ENCODE data around the gene ENDOD1.
"Not testable (repeated sequence)": the region's sequence is repeated elsewhere in the genome, so short reads cannot be mapped to it uniquely, and the experiment has no call there.

The ENDOD1 gene, protein sequence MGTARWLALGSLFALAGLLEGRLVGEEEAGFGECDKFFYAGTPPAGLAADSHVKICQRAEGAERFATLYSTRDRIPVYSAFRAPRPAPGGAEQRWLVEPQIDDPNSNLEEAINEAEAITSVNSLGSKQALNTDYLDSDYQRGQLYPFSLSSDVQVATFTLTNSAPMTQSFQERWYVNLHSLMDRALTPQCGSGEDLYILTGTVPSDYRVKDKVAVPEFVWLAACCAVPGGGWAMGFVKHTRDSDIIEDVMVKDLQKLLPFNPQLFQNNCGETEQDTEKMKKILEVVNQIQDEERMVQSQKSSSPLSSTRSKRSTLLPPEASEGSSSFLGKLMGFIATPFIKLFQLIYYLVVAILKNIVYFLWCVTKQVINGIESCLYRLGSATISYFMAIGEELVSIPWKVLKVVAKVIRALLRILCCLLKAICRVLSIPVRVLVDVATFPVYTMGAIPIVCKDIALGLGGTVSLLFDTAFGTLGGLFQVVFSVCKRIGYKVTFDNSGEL

DNA sequence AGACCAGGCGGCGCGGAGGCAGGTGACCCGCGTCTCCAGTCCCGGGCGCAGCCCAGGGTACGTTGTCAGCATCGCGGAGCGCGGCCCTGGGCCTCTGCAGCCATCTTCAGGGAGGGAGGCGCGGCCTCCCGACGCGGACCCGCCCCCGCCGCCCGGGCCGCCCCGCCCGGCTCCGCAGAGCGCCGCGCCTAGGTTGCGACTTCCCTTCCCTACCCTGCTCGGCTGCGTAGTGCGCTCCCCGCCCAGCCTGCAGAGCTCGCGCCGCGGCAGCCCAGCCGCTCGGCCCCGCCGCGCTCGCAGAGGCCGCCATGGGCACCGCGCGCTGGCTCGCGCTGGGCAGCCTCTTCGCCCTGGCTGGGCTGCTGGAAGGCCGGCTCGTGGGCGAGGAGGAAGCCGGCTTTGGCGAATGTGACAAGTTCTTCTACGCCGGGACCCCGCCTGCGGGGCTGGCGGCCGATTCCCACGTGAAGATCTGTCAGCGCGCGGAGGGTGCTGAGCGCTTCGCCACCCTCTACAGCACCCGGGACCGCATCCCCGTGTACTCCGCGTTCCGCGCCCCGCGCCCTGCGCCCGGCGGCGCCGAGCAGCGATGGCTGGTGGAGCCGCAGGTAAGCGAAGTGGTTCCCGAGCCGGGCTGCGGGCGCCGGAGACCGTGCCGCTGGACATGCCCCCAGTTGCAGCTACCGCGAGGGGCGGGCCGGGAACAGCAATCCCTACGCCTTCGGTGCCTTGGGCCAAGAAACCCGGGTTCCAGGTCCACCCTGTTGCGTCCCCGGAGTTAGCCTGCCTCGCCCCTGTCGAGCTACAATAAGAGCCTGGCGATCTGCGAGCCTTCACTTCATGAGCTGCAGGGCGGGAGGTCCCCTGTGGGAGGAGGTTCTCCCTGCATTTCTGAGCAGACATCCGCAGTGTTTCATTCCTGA lies at the start of gene ENDOD1:
Gene ENDOD1 (plus strand): TSS at position 227 of the 923 bp plus-strand sequence. CDS start 82 bp downstream, at position 309.
- DNase-seq, result peak; percentile 82

DNA sequence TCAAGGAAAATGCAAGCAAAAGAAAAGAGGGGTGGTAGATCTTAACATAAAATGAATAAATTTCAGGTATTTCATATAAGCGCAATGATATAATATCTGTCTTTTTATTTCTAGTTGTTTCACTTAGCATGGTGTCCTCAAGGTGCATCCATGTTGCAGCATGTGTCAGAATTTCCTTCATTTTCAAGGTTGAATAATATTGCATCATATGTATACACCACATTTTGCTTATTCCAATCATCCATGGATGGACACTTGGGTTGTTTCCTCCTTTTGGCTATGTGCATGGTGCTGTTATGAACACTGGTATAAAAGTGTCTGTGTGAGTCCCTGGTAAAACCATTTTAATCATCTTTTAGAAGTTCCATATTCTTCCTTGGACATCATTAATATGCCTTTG lies 47.4 kb upstream of the ENDOD1 start:
- DNase-seq, result no peak

DNA sequence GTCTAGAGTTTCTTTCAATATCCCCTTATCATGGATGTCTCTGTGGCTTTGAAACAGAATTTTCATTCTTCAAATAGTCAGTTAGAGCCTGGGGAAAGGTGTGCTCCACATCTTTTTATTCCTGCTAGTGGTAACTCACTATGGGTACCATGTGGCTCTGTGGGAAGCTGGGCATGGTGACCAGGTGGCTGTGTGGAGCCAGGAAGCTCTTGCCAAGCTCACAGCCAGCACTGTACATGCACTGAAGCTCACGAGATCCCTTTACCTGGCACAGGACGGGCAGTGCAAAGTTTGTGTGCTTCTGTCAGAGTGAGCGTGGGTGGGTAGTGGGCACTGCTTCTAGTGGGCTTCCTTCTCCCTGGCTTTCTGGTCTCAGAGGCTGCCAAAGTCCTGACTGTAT lies 46.7 kb upstream of the ENDOD1 start:
- no peak for DNase-seq

DNA sequence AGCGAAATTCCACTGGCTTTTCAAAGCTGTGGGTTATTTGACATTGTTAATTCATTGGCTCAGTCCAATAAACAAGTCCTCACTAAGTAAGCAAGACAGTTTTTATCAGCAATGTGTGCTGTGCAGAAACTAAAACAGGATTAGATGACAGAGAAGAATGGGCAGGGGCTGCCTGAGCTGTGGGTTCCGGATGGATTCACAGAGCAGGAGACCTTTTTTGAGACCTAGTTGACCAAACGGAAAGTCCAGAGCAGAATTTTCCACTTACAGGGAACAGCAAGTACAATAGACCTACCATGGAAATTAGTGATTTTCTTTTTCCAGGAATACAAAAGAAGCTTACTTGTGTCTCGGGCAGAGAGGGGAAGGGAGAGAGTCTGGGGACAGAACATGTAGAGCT lies 45.6 kb upstream of the ENDOD1 start:
- DNase-seq, result no peak

DNA sequence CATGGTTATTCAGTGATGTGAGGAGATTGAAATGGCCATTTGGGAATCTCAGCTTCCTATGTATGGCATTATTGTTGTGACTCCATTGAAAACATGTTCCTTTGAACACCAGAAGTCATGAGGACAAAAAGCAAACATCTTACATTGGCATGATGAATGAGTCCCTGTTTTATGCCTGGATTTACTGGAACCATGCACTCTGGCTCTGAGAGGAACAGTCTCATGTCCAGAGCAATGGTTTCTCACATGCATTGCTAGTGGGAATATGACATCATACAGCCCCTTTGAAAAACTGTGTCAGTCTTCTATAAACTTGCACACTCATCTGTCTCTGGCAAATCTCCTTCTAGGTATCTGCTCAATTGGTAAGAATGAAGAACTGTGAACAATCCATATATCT lies 43.8 kb upstream of the ENDOD1 start:
- no peak for DNase-seq

DNA sequence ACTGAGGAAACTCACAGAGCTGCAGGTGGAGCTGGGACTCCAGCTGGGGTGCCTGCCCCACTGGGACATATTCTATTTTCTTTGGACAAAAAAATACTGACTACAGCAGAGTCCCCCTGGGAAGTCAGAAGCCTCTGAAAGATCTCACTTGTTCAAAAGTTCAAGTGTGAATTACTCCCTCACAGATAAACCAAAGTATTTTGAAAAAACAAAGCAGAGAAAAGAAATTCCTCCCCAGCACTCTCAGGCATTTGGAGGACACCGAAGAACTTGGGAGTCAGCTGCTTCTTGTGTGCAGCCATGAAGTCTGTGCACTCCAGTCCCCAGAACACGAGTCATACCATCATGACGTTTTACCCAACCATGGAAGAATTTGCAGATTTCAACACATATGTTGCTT lies 40.5 kb upstream of the ENDOD1 start, which contains the start of gene KDM4F:
Gene KDM4F (plus strand): TSS at position 301 of the 400 bp plus-strand sequence.
- DNase-seq, result not testable (repeated sequence)

DNA sequence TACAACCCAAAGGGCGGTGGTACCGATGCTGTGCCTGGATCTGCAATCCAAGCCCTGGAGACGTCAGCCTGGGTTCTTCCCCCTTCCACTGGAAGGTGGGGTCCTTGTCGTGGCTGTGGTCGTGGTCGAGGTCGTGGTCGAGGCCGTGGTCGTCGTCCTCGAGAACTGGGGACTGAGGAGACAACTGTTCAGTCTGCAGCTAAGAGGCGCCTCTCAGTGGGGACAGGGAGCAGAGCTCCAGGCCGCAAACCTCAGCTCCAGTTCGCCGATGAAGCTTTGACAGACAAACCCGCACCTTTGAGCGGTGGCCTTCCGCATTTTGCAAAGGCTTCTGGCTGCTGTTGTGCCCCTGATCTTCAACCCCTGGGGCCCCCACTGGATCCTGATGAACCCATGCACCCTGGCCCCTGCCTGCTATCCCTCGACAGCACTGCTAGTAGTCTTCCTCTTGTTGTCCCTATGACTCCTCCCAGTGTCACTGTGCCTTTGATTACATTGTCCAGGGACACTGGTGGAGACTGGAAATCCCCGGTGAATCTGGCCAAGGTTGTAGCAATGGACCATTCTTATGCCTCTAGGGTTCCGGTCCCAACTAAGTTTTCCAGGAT lies 38.9 kb upstream of the ENDOD1 start:
- DNase-seq, result no peak

DNA sequence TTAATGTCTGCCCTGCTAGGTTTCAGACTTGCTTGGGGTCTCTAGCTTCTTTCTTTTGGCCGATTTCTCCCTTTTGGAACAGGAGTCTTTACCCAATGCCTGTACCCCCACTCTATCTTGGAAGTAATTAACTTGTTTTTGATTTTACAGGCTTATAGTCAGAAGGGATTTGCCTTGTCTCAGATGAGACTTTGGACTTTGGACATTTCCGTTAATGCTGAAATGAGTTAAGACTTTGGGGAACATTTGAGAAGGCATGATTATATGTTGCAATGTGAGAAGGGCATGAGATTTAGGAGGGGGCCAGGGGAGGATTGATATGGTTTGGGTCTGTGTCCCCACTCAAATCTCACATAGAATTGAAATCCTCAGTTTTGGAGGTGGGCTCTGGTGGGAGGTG lies 35.3 kb upstream of the ENDOD1 start:
- no peak for DNase-seq

DNA sequence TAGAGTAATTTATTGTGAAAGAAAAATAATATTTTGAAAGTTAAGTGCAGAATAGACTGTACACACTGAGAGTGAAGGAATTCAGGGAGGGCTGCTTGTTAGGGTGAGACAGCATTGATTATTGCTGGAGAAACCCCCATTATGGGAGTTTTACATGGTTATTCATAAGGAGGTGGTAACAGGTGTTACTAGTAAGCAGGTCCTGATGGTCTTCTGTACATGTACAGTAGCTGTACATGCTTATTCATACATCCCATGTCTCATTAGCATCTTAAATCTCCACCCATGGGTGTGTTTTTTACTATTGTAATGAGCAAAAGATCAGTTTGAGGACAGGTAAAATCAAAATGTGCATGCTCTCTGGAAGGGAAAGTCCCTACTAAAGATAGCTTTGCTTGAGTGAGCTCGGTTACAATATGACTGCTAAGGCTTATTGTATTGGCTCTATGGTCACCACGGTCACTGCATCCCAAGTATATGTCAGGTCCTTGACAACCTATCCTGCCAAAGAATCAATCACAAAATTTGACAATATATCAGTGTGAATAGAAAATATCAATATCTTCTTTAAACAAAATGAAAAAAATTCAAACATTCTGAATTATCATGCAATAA lies 34.3 kb upstream of the ENDOD1 start:
- DNase-seq, result no peak

DNA sequence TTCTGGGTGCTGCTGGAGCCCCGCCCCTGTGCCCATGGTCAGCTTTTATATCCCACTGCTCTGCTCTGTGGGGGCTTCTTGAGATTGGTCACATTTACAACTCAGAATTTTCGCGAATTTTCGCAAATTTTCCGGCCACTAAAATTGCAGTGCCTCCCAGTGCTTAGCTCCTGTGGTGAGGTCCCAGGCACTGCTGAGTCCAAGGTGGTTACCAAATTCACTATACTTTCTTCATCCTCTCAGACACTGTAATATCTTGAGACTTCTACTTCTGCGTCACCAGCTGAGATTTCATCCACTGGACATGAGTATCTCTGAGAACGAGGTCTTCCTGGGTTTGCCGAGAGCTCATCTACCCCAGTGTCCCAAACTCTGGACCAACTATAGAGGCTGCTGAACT lies 31.7 kb upstream of the ENDOD1 start:
- no peak for DNase-seq

DNA sequence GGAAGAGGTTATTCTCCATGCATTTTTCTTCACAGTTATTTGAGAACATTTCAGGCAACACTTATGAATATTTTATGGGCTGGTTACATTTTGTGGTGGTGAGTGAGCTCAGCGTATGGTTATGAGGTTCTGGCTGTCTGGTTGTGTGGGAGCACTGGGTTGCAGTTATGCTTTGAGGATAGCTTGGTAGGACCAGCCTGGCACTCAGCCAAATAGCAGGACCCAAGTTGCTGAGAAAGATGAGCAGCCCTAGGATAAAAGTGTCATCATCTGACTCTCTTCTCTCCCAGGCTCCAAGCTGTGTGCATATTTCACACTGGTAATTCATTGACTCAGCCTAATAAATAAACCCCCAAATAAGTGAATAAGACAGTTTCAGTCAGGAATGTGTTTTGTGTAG lies 31.0 kb upstream of the ENDOD1 start:
- DNase-seq, result no peak

DNA sequence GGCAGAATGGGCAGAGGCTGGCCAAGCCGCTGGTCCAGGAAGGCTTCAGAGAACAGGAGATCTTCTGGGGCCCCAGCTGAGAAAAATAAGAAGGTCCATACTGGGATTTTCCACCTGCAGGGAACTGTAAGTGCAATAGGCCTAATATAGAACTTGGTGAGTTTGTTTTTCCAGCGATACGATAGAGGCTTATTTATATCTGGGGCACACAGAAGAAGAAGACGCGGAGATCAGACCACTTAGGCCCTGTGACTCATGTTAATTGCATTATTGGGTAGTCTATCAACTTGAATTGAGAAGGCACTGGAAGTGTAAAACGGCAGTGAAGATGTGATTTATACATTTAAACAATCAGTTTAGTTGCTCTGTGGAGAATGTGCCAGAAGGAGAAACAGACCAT lies 30.6 kb upstream of the ENDOD1 start:
- DNase-seq, result no peak

DNA sequence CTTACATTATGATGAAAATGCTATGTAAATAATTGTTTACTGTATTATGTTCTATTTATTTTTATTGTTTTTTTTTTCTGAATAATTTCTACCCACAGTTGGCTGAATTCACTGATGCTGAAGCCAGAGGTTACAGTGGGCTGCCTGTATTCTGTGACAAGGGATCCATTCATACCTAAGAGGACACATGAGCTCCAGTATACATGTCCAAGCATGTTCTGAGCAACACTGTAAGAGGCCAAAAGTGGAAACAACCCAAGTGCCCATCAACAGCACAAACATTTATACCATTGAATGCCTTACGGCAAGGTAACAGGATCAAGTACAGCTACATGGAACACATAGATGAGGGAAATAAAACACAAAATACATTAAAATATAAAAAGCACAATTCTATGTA lies 24.3 kb upstream of the ENDOD1 start:
- no peak for DNase-seq

DNA sequence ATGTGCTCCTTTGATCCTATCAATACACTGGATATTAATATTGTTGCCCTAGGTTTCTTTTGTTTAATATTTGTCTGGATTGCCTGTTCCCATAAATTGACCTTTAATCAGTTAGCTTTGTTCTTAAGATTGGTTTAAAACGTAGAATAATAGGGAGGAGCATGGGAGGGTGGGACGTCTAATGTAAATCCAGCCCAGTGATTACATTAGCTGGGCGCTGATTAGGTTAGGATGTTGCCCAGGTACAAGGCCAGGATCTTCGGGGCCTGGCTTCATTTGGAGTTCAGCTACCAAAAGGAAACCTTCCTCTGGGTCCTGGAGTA lies 23.0 kb upstream of the ENDOD1 start, which contains the start of gene SRSF8:
Gene SRSF8 (plus strand): TSS at position 204 of the 323 bp plus-strand sequence. CDS start 308 bp downstream, outside the sequence.
- no peak for DNase-seq

DNA sequence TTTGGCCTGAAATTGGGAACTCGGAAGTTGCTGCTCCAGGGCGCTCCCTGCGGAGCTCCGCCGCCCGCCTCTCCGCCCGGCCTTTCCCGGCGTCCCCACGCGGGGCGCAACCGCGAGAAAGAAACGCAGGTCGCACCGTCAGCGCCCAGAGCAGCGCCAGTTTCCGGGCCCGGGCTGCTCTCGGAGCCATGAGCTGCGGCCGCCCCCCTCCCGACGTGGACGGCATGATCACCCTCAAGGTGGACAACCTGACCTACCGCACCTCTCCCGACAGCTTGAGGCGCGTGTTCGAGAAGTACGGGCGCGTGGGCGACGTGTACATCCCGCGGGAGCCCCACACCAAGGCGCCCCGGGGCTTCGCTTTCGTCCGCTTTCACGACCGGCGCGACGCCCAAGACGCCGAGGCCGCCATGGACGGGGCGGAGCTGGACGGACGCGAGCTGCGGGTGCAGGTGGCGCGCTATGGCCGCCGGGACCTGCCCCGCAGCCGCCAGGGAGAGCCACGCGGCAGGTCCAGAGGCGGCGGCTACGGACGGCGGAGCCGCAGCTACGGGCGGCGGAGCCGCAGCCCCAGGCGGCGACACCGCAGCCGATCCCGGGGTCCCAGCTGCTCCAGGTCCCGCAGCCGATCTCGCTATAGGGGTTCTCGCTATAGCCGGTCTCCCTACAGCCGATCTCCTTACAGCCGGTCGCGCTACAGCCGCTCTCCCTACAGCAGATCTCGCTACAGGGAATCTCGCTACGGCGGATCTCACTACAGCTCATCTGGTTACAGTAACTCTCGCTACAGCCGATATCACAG lies 22.4 kb upstream of the ENDOD1 start:
- peak; percentile 68 for DNase-seq

DNA sequence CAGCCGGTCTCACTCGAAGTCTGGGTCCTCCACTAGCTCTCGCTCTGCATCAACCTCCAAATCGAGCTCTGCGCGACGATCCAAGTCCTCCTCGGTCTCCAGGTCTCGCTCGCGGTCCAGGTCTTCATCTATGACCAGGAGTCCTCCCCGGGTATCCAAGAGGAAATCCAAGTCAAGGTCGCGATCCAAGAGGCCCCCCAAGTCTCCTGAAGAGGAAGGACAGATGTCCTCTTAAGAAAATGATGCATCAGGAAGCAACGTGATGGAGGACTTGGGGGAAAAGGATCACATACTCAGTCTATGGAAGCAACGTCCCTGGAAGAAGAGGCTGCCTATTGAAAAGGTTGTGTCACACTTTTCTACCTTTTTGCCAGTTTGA lies 21.8 kb upstream of the ENDOD1 start:
- peak; percentile 31 for DNase-seq

DNA sequence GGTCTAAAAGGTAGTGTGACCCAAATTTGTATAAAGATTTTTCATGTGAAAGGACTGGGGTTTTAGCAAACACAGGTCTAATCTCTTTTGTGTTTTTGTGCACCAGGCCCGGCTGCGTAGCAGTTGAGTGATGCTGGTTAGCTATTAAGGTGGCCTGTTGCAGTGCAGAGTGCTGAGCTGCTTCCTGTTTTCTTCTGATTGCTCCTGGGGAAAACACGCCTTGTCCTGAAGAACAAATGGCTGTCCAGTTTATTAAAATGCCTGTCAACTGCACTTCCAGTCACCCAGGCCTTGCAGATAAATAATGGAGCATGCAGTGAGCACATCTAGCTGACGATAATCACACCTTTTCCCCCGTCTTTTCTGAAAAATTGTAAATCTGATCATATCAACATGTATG lies 21.1 kb upstream of the ENDOD1 start:
- DNase-seq, result peak; percentile 79

DNA sequence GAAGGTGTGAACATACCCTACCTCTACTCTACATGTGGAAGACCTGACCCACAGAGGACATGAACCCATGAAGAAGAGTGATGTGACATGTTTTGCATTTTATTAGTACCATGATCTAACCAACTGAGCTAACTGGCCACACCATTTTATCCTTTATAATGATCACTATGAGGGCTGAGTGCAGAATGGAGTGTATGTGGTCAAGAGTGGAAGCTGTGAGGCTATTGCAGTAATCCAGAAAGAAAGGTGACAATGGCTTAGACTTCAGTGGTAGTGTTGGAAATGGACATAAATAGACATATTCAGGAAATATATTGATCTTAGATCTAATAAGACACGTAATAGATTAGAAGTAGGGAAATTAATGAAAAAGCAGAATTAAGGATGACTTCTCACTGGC lies 19.2 kb upstream of the ENDOD1 start:
- no peak for DNase-seq

DNA sequence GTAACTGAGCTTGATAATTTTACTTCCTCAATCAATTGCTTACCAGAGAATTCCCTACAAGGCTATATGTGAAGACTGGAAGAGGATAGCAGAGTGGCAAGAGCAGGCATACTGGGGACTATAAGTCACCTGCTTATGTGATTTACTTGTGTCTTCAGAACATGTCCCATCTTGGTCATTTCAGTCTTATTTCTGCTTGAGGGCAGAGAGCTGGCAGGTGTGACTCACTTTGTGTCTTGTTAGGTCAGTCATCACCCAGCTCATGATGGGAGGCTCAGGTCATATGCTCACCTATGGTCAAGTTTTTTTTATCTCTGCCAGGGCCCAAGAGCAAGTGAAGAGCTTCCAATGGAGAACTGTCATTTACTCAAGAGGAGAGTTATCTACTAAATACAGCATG lies 16.7 kb upstream of the ENDOD1 start:
- no peak for DNase-seq

DNA sequence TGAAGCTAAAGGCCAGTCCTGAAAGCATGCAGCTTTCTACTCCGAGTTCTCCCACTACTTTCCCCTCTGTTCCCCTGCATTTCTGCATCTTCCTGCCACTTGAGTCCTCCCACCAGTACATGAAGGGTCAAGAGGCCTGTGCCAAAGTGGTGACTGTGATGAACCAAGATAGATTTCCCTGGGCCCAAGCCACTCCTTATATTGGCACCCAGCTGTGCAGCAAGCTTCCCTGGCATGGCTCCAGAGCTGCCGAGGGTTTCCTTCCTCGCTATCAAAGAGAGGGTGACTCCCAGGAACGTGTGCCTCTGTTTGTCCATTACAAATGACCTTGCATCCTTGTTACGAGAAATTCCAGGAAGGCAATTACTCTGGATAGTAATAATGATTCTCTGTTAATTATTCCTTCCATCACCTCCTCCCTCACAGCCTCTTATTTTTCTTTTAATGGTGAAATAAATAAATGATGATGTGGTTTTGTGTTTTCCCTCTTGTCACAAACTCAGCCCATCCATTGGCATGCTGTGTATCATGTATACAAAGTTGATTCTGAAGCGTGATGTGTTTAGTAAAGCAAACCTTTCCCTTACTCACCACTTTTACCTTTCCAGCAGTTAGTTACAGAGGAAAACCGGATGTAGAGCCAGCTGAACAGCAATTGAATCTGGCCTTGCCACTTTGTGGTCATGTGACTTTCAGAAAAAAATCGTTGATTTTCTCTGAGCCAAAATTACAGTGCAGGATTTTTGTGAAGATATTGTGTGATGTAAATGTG lies 14.7 kb upstream of the ENDOD1 start:
- DNase-seq, result no peak

DNA sequence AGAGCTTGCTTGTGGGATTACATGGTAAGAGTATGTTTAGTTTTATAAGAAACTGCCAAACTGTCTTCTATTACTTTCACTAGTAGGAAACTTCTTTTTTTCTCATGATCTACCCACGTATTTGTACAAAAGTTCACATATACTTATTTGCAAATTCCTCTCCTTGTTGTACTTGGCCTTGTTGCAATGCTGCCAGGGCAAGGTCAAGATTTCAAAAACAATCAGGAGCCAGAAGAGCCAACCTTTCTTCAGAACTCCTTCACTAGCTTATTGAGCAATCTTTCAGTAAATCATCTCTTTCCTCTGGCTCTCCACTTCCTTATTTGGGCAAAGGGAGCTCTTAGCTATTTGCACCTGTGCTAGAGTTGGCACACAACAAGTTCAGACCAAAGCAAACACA lies 13.2 kb upstream of the ENDOD1 start:
- DNase-seq, result no peak

Measured in CD4-positive, alpha-beta T cell treated with Interferon gamma for 1 hour (primary cell).